B cell (primary cell): ENCODE data around the gene PTPRN2.

ENCODE experiments used
- EZH2 ChIP-seq: IDR thresholded peaks from 2 replicates; pipeline ENCODE4 v1.6.1; 2012; ENCODE audit warnings: borderline replicate concordance, low read depth, mild to moderate bottlenecking, moderate library complexity, low read length; ENCODE audit not compliant: insufficient read depth, poor library complexity, severe bottlenecking
- TF ChIP-seq, protein P1 (sequence below): fragments of 200-600 bp; IDR thresholded peaks from one replicate; pipeline ENCODE4 v1.8.0; 2022; ENCODE audit warnings: antibody characterized with exemption, mild to moderate bottlenecking

DNA sequence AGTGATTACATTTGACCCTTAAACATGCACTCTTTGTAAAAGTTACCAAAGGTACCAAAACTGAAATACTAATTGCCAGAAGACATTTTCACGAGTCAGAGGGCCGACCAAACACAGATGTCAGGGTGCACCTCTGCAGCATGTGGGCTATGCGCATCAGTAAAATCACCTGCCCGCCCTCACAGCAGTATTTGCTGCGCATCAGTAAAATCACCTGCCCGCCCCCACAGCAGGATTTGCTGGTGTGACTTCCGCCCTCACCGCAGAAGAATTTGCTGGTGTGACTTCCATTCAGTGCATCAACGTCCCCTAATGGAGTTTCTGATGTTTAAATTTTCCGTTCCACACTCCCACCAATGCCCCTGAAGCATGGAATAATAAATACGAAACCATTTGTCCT is 202.9 kb downstream of the PTPRN2 start:
- TF ChIP-seq, protein P1, sequence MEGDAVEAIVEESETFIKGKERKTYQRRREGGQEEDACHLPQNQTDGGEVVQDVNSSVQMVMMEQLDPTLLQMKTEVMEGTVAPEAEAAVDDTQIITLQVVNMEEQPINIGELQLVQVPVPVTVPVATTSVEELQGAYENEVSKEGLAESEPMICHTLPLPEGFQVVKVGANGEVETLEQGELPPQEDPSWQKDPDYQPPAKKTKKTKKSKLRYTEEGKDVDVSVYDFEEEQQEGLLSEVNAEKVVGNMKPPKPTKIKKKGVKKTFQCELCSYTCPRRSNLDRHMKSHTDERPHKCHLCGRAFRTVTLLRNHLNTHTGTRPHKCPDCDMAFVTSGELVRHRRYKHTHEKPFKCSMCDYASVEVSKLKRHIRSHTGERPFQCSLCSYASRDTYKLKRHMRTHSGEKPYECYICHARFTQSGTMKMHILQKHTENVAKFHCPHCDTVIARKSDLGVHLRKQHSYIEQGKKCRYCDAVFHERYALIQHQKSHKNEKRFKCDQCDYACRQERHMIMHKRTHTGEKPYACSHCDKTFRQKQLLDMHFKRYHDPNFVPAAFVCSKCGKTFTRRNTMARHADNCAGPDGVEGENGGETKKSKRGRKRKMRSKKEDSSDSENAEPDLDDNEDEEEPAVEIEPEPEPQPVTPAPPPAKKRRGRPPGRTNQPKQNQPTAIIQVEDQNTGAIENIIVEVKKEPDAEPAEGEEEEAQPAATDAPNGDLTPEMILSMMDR: no peak
- no peak for TF ChIP-seq EZH2
